DND-41 (cell line): Measurements from ENCODE around the gene NAMPT.

Experiments
- EZH2 ChIP-seq: IDR thresholded peaks from 3 replicates; pipeline ENCODE4 v1.6.1; 2012; ENCODE audit warnings: borderline replicate concordance, low read depth, mild to moderate bottlenecking, moderate library complexity, low read length, inconsistent platforms; ENCODE audit not compliant: severe bottlenecking
- TF ChIP-seq, protein P1 (sequence below): IDR thresholded peaks from 2 replicates; pipeline ENCODE4 v1.5.1; 2012; ENCODE audit warnings: borderline replicate concordance, low read length, moderate library complexity, mild to moderate bottlenecking; ENCODE audit not compliant: poor library complexity, severe bottlenecking; ENCODE audit errors: extremely low read depth

DNA sequence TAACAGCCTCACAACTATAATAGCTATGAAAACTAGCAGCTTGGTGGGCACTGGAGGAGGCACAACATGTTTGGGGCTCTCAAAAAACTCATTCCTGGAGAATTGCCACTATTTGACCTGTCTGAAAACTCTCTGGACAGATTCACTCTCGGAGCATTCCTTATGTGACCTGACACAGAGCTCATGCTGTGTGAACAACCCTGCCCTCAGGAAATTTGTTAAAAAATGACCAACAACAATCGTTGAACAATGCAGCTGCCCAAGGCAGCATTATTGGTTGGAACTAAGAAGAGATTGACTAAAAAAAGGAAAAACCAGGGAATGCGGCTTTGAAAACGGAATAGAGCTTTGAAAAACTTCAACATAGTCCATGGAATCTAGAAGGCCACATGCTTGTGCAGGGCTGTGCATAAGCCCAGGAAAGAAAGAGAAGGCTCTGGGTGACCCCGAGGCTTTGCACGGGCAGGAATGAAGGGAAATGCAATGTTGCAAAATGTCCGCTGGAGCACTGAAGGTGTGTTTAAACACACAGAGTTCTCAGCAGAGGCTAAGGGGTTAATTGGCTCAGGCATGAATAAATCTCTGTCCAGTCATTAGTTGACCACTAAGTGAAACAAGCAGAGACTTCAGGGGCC lies 52.8 kb downstream of the NAMPT start:
- TF ChIP-seq, protein P1, sequence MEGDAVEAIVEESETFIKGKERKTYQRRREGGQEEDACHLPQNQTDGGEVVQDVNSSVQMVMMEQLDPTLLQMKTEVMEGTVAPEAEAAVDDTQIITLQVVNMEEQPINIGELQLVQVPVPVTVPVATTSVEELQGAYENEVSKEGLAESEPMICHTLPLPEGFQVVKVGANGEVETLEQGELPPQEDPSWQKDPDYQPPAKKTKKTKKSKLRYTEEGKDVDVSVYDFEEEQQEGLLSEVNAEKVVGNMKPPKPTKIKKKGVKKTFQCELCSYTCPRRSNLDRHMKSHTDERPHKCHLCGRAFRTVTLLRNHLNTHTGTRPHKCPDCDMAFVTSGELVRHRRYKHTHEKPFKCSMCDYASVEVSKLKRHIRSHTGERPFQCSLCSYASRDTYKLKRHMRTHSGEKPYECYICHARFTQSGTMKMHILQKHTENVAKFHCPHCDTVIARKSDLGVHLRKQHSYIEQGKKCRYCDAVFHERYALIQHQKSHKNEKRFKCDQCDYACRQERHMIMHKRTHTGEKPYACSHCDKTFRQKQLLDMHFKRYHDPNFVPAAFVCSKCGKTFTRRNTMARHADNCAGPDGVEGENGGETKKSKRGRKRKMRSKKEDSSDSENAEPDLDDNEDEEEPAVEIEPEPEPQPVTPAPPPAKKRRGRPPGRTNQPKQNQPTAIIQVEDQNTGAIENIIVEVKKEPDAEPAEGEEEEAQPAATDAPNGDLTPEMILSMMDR = no peak
- TF ChIP-seq EZH2 = no peak
